Right kidney (tissue), 9 donors: ENCODE measurements around the gene XPNPEP2.
A peak's percentile ranks its signal among the peaks of the same experiment; 100 is the strongest.

Experiments used
- DNase-seq: peaks from one replicate; pipeline ENCODE4 v3.0.0-alpha.2; 2016
- long read RNA-seq, 8 donors: transcript quantifications; one replicate each; lab custom pipeline, GENCODE V29; 2026

Gene XPNPEP2, protein sequence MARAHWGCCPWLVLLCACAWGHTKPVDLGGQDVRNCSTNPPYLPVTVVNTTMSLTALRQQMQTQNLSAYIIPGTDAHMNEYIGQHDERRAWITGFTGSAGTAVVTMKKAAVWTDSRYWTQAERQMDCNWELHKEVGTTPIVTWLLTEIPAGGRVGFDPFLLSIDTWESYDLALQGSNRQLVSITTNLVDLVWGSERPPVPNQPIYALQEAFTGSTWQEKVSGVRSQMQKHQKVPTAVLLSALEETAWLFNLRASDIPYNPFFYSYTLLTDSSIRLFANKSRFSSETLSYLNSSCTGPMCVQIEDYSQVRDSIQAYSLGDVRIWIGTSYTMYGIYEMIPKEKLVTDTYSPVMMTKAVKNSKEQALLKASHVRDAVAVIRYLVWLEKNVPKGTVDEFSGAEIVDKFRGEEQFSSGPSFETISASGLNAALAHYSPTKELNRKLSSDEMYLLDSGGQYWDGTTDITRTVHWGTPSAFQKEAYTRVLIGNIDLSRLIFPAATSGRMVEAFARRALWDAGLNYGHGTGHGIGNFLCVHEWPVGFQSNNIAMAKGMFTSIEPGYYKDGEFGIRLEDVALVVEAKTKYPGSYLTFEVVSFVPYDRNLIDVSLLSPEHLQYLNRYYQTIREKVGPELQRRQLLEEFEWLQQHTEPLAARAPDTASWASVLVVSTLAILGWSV
- long read RNA-seq, donor 1, partial matches to known transcripts: 0 of 4 reads
- long read RNA-seq, donor 1, other reads (novel, unspliced or antisense): 0 of 4 reads
- long read RNA-seq, donor 2, partial matches to known transcripts: 18 of 23 reads
- long read RNA-seq, donor 2, other reads (novel, unspliced or antisense): 0 of 23 reads
- long read RNA-seq, donor 3, transcript XPNPEP2-202 (21 exons, 3,270 nt): major isoform, 5 of 5 reads
- long read RNA-seq, donor 3, partial matches to known transcripts: 0 of 5 reads
- long read RNA-seq, donor 3, other reads (novel, unspliced or antisense): 0 of 5 reads
- long read RNA-seq, donor 4, partial matches to known transcripts: 8 of 12 reads
- long read RNA-seq, donor 4, other reads (novel, unspliced or antisense): 0 of 12 reads
- long read RNA-seq, donor 5, partial matches to known transcripts: 0 of 3 reads
- long read RNA-seq, donor 5, other reads (novel, unspliced or antisense): 0 of 3 reads
- long read RNA-seq, donor 6, transcript XPNPEP2-202 (21 exons, 3,270 nt): major isoform, 5 of 10 reads
- long read RNA-seq, donor 6, partial matches to known transcripts: 5 of 10 reads
- long read RNA-seq, donor 6, other reads (novel, unspliced or antisense): 0 of 10 reads
- long read RNA-seq, donor 7, transcript XPNPEP2-202 (21 exons, 3,270 nt): major isoform, 7 of 31 reads
- long read RNA-seq, donor 7, partial matches to known transcripts: 24 of 31 reads
- long read RNA-seq, donor 7, other reads (novel, unspliced or antisense): 0 of 31 reads
- long read RNA-seq, donor 8, transcript XPNPEP2-202 (21 exons, 3,270 nt): major isoform, 8 of 8 reads
- long read RNA-seq, donor 8, partial matches to known transcripts: 0 of 8 reads
- long read RNA-seq, donor 8, other reads (novel, unspliced or antisense): 0 of 8 reads

DNA sequence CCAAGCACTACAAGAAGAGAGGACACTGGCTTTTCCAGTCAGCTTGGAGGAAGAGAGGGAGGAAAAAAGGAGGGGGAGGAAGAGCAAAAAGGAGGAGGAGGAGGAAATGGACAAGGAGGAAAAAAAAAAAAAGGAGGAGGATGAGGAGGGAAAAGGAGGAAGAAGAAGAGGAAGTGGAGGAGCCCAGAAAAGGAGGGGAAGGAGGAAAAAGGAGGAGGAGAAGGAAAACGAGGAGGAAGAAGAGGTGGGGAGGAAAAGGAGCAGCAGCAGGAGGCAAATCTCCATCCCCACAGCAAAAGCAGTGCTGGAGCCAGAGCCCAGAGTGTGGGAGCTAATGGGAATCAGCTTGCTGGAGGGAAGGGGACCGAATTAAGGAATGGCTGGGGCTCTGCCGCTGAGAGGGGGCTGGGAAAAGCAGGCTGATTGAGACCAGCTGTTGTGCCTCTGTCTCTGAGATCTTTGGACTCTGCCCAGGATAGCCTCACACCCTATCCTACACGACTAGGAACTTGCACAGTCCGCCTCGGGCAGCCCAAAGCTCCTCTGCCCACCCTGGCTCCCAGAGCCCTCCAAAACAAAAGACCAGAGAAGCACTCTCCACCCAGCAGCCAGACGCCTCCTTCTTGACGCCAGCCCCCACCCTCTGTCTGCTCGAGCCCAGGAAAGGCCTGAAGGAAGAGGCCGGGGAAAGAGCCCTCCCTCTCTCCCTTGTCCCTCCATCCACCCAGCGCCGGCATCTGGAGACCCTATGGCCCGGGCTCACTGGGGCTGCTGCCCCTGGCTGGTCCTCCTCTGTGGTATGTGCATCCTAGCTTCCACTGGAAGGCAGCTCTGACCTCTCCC is at the start of gene XPNPEP2:
Gene XPNPEP2, plus strand, starts transcription at position 514 of the 843 bp plus-strand sequence. Its CDS starts 235 bp downstream, at position 749.
- DNase-seq: peak; percentile 54

DNA sequence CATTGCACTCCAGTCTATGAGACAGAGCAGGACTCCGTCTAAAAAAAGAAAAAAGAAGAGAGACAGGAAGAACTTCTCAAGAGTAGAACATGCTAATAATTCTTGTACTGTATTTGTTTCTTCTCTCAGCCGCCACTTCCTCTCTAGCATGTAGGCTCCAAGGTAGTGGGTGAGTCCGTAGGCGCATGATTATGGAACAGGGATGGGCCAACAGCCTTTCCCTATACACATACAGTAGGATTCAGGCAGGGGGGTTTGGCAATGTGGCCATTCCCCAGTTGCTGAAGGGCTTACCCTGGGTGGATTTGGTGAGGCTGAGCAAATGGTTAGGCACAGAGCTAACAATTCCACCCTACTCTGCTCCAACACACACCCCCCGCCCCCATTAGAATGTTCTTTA is 49.0 kb upstream of the XPNPEP2 start:
- DNase-seq: no peak

DNA sequence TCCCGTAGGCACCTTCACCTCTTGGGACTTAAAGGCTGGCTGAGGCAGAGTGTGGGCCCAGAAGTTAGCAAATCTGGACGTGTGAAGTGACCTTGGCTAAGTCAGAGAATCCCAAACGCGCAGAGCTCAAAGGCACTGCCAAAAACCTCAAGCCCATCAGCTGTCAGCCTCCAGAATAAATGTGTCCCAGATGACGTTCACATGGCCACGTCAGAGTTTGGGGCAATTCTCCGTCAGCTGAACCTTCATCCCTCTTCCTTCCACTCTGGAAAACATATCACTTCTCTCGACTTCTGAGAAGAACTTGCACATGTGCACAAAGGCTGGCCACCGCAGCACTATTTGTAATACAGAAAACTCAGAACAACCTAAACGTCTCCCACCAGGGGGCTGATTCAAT is 48.3 kb upstream of the XPNPEP2 start:
- no peak for DNase-seq

DNA sequence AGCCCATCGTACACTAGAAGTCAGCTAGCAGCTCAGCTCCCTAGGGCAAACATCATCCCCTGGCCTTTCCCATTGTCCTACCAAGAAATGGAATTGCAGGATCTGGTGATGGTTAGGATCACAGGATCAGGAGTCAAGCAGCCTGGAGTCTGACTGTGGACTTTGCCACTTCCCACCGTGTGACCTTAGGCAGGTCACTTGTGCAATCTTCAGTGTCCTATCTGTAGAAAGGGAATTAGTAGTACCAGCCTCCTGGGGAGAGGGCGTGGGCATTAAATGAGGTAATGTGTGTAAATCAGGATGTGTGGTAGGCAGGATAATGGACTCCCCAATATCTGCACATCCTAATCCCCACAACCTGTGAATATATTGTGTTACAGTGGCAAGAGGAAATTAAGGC is 45.4 kb upstream of the XPNPEP2 start:
- DNase-seq: no peak

DNA sequence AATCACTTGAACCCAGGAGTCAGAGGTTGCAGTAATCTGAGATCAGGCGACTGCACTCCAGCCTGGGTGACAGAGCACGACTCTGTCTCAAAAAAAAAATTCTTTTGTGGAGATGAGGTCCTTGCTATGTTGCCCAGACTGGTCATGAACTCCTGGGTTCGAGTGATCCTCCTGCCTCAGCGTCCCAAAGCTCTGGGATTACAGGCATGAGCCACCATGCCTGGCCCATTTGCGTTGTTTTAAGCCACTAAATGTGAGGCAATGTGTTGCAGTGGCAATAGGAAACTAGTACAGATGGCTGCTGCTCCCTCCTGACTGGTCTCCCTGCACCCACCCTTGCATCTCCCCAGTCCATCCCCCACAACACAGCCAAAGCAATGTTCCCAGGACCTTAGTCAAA is 44.0 kb upstream of the XPNPEP2 start:
- DNase-seq: no peak

DNA sequence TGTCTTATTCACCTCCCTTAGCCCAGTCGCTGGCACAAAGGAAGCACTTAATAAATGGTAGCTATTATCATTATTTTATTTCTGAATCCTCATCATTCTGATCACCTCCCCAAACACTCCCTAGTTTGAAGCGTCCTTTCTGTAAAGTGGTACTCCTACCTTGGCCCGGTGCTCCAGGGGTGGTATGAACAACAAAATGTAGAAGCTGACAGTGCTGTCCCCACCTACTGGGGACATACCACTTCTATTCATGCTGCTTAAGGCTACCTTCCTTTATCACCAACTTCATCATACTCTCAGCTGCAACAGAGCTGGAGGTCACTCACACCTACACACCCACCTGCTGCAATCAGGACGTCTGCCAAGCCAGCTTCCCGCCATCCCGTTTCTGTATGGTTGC is 43.2 kb upstream of the XPNPEP2 start:
- DNase-seq: no peak

DNA sequence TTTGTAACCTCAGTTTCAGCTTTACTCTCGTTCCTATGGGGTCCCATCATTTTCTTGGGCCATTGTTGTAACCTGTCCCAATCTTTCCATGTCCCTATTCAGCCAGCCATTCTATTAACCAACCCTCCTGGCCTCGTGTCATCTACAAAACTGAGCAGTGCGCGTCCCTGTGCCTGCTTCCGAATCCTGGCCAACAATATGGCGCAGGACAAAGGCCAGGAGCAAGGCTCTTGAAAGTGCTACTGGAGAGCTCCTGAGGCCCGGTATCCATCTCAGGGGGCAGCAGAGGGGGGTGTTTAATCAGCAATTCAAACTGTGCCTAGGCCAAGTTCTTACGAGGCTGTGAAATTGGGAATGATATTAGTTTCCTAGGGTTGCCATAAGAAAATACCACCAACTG is 42.8 kb upstream of the XPNPEP2 start:
- no peak for DNase-seq

DNA sequence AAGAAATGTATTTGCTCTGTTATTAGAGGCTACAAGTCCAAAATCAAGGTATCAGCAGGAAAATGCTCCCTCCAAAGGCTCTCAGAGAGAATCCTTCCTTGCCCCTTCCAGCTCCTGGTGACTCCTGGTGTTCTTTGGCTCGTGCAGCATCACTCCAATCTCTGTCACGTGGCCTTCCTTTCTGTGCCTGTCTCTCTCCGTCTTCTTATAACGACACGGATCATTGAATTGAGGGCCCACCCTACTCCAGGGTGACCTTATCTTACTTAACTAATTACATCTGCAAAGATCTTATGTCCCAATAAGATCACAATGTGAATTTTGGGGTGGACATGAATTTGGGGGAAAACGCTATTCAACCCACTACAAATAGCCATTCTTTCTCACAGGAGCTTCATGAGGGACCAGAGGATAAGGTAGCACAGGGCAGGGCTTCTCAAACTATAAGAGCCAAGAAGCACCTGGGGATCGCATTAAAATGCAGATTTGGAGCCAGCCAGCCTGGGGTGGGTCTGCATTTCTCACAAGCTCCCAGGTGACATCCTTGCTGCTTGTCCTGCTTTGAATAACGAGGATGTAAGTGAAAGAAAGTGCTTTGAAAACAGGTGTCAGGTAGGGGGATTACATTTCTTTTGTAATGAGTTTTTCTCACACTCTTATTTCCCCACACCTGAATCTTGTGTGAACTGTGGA is 42.2 kb upstream of the XPNPEP2 start:
- DNase-seq: no peak

DNA sequence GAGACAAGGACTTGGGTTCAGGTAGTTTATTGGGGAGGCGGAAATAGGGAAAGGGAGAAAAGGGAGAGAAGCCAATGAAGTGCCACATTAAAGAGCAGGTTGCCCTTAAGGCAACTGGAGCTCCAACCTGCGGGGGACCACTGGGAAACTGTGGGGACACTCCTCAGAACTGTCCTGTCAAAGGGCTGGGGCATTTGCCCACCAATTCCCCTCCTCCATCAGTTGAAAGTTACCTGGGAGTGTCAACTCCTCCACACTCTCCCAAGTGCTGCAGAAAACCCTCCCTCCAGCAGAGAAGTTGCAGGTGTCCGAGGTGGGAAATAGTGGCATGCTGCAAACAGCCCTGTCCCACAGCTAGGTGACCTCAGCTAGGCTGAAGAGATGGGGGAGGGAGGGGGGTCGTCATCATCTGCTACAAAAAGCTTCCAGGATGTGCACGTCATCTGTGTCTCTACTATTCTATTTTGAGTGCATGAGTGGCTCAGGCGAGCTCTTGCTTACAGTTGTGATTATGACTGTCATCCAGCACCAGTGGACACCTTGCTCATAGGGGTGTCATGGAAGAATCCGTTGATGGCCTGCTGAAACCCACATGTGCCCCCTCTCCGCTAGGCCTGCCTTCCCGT is 41.5 kb upstream of the XPNPEP2 start:
- DNase-seq: no peak

DNA sequence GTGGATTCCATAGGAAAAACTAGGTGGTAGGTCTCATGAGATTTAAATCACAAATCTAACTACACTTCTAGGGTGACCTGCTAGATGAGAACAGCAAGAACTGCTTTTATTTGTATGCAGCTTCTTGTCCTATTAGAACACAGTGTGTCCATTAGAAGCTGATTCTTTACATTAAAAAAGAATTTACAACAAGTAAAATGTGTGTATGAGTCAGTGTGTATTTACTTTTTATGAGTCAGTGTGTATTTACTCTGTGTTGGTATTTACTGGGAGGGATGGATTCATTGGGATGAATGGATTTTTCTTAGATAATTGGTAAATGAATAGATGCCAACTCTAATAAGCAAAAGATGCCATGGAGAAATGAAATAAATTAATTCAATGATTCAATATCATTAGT is 40.6 kb upstream of the XPNPEP2 start:
- DNase-seq: no peak

DNA sequence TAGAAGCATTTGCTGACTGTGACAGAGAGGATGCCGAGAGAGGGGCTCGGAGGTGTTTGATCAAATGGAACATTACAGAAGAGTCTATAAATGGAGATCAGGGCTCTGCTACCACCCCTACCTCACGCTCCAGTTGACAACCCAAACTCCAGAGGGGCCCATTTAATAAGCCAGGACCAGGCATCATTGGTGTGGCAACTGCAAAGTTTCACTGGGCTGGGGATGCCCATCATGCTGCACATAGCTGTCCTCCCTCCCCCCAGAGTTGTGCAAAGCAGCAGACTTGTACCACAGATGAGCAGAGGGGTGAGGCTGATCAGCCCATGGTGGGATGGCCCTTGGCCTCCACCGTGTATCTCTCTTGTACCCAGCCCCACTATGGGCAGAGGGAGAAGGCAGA is 38.2 kb upstream of the XPNPEP2 start:
- no peak for DNase-seq

DNA sequence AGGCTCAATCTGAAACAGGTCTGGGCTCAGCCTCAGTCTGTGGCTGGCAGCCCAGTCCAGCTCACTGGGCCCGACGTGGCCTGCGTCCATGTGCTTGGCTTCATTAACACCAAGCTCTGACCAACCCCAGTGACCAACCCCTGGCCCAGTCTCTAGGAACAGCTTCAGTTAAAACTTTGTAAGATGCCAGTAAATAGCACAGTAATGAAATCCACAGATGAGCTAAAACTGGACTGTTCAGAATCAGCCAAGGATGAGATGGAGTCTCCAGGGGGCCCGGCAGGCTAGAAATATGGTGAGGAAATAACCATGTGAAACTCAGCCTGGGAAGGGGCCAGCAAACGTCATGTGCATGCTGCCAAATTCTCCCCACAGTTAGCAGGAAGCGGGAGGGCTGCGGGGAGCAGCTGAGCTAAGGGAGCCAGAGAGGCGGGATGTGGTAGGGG is 37.1 kb upstream of the XPNPEP2 start:
- no peak for DNase-seq

DNA sequence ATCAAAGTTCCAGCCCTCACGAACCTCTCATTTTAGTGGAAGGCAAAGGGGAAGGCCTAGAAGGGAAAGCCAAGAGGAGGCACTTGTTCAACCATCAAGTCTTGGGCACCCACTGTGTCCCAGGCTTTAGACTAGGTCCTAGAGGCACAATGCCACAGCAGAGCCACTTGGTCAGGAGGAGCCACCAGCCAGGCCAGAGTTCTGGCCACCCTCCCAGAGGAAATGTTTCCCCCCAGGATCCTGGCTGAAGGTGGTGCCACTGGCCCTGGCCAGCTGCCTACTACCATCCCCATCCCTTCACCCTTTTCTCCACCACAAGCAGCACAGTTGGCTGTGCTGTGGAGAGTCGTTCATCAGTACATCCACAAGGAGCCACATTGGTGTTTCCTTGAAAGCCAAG is 34.3 kb upstream of the XPNPEP2 start:
- DNase-seq: no peak

DNA sequence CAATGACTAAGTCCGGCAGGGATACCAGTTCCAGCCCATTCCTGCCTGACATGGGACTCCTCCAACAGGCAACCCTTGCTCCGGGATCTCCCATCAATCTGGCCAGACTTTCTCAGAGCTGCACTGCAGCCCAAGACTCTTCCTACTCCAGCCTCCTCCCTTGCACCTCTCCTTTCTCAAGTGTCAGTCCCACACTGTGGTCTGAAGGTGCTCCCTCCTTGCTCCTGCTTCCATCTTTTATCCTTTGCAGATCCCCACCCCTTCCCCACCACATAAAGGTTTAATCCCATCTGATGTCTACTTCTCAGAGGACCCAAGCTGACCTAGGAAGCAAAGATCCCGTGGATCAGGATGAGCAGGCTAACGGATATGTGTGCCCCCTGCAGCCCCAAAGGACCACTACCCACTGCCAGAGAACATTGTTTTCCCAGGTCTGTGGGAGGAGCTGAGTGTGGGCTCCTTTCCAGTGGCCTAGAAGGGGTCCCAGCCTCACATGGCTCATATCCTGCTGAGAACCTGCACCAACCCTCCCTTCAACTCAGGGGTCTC is 33.3 kb upstream of the XPNPEP2 start:
- DNase-seq: no peak

DNA sequence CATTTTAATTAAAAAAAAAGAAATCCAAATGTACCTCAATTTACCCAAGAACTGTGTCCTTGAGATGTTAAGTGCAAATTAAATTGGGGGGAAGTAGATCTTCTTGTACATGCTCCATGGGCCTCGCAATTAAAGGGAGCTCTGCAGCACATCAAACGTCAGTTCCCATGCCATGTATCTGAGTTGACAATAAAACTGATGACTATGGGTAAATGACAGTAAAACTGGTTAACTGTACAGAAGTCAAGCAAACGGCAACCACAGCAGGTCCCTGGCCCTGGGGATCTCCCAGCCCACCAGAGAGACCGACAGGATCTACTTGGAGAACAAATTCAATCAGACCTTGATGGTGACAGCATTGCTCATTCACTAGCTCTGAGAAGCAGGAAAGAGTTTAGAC is 32.8 kb upstream of the XPNPEP2 start:
- no peak for DNase-seq

DNA sequence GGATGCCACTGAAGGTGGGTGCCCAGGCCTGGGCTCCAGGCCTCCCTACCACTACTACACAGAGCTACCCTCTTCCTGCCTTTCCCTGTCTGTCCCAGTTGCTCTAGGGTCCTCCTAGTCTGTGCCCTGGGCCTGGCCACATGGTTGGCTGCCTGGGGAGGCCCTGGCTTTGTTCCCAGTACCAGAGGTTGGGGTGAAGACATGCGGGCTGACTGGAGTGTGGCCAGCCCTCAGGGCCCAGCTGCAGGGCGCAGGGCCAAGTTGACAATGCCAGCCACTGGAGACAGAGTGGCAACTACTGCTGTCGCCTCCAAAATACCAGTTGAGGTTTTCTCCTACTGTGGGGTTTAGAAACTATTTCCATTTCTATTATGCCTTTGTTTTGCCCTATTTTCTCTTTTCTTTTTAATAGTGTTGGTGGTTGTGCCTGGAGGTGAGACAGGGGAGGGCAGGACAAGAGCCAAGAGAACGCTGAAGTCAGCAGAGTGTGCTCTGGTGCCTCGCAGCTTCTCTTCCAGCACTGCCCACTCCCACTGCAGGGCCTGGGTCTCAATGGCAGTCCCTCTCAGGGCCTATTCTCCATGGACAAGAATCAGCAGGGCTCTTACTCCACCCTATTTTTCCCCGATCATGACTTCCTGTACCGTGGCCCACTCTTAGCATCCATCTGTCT is 32.2 kb upstream of the XPNPEP2 start:
- no peak for DNase-seq

DNA sequence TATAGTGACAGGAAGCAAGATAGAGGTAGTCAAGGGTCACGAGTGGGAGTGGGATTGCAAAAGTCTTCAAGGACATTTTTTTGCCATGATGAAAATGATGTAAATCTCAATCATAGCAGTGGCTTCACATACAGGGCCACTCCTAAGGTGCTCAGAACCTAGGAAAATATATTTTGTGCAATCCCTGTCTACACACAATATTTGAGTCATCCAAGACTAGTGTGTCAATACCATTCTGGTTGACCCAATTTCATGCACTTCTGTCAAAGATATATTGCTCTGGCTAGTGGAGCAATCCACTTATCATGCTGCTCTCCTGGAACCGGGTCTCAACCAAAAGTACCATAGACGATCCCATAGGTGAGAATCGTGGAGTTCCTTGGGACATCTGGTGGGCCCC is 24.2 kb upstream of the XPNPEP2 start:
- DNase-seq: no peak

DNA sequence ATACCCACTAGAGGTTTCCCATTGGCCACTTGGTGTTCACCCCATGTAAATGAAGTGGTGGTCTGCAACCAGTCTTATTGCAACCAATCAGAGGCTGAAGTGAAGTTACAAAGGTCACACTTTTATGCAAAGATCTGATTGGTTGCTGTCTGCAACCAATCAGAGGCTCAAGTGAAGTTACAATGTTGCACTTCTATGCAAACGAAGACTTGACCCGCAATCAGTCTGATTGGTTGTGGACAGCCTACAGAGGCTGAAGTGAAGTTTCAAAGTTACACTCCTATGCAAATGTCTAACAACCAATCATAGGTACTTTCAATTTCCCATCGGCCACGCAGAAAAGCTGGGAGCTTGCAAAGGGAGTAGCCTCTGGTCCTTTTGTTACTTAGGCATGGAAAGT is 22.3 kb upstream of the XPNPEP2 start:
- DNase-seq: no peak

DNA sequence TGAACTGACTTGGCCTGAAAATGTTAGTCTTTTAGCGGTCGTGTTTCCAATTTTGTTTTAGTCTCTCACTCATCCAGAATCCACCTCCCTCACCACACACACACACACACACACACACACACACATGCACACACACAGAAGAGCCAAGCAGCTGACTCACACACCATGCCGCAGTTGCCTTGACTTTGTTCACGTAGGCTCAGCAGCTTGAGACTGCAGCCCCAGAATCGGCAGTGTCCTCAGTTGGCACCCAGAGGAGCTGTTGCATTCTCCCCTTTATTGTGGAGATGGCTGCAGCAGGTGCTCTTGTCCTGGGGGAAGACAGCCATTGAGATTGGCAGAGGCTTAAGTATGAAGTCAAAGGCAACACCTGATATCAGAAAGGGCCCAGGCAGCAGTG is 20.9 kb upstream of the XPNPEP2 start:
- no peak for DNase-seq
